ENCODE data around the gene PDE6D.

Gene PDE6D

GRCh38 chr2:231816327-231817026 lies 35.4 kb upstream of the PDE6D start:
- Histone ChIP-seq H3K27ac (no peak overlapping the region), H3K9ac (no peak overlapping the region), H3K4me1 (no peaks in the 10 kb centered on the region), H2AFZ (no peak overlapping the region), H3K36me3 (ENCODE audit: control insufficient read depth, insufficient read depth, low read length) (no peaks in the 10 kb centered on the region), H3K27me3 (ENCODE audit: control insufficient read depth, insufficient read depth, low read length) (no peaks in the 10 kb centered on the region), H3K4me2 (ENCODE audit: low read length) (no peak overlapping the region), H3K79me2 (no peaks in the 10 kb centered on the region), H3K4me3 (ENCODE audit: low read depth, low read length) (no peak overlapping the region), H3K9me3 (ENCODE audit: control insufficient read depth, low read length) (no peaks in the 10 kb centered on the region)
- TF ChIP-seq, protein P1, sequence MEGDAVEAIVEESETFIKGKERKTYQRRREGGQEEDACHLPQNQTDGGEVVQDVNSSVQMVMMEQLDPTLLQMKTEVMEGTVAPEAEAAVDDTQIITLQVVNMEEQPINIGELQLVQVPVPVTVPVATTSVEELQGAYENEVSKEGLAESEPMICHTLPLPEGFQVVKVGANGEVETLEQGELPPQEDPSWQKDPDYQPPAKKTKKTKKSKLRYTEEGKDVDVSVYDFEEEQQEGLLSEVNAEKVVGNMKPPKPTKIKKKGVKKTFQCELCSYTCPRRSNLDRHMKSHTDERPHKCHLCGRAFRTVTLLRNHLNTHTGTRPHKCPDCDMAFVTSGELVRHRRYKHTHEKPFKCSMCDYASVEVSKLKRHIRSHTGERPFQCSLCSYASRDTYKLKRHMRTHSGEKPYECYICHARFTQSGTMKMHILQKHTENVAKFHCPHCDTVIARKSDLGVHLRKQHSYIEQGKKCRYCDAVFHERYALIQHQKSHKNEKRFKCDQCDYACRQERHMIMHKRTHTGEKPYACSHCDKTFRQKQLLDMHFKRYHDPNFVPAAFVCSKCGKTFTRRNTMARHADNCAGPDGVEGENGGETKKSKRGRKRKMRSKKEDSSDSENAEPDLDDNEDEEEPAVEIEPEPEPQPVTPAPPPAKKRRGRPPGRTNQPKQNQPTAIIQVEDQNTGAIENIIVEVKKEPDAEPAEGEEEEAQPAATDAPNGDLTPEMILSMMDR (IDR thresholded peaks at IDR 0.05): no peak

GRCh38 chr2:231810905-231811304 lies 29.8 kb upstream of the PDE6D start:
- Histone ChIP-seq H2AFZ (no peak overlapping the region), H3K4me2 (ENCODE audit: low read length) (no peak overlapping the region), H3K9me3 (ENCODE audit: control insufficient read depth, low read length) (no peaks in the 10 kb centered on the region), H3K36me3 (ENCODE audit: control insufficient read depth, insufficient read depth, low read length) (no peaks in the 10 kb centered on the region), H3K27ac (no peak overlapping the region), H3K4me3 (ENCODE audit: low read depth, low read length) (no peak overlapping the region), H3K4me1 (no peaks in the 10 kb centered on the region), H3K27me3 (ENCODE audit: control insufficient read depth, insufficient read depth, low read length) (no peaks in the 10 kb centered on the region), H3K79me2 (peaks cover 3% of the 10 kb centered on the region), H3K9ac (no peak overlapping the region)
- TF ChIP-seq, protein P1 (IDR thresholded peaks at IDR 0.05): no peak

DNA sequence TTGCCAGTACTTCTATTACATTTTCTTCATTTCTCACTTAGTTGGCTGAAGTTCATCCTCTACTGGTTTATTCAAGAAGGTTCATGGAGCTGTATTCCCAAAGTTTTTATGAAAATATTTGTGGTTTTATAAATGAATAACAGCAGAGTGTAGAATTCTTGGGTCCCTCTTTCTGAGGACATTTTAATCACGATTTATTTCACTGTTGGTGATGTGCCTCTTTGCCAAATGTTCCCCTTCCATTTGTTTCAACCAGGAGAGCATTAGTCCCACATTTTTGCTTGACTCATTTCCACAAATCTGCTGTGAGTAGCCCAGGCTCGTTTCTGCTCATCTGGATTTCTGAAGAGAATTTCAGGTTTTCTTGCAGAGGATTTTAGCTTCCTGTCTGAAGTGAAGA lies 25.9 kb upstream of the PDE6D start:
- no peaks in the 10 kb centered on the region for H3K36me3 ChIP-seq (ENCODE audit: control insufficient read depth, insufficient read depth, low read length)
- TF ChIP-seq, protein P1 (IDR thresholded peaks at IDR 0.05): no peak

DNA sequence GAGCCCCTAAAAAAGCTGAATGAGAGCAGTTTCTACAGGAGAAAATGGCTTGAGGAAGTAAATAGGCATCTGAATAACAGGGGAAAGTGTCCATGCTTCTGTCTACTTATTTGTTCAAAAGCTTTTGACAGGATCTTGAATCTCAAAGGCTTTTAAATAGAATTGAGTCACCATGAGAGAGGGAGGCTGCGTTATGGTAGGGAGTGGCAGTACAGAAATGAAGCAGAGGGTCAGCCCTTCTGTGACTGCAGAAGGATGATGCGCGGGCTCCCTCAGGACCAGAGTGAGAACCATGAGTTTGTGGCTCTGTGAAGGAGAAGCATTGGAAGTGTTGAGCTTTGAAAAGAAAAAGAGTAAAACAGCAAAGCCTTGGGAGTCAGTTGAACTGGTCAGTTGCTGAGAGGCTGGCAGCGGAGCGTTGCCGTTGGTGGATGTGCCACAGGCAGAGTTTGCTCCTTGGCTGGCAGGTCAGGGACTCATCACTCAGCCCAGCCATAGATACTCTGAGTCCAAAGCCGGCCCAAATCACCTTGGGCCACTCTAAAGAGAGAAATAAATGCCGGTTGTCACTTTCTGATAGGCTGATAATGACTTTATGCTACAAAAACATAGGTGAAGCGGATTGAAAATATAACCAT lies 22.5 kb upstream of the PDE6D start:
- Histone ChIP-seq H2AFZ (no peak overlapping the region), H3K27ac (no peak overlapping the region), H3K4me1 (no peaks in the 10 kb centered on the region), H3K79me2 (peaks cover 51% of the 10 kb centered on the region), H3K9me3 (ENCODE audit: control insufficient read depth, low read length) (no peaks in the 10 kb centered on the region), H3K27me3 (ENCODE audit: control insufficient read depth, insufficient read depth, low read length) (no peaks in the 10 kb centered on the region), H3K9ac (no peak overlapping the region), H3K4me2 (ENCODE audit: low read length) (no peak overlapping the region), H3K36me3 (ENCODE audit: control insufficient read depth, insufficient read depth, low read length) (no peaks in the 10 kb centered on the region), H3K4me3 (ENCODE audit: low read depth, low read length) (no peak overlapping the region)
- TF ChIP-seq, protein P1 (IDR thresholded peaks at IDR 0.05): no peak

More for the DNA sequence above, 25.9 kb upstream of the PDE6D start:
- Histone ChIP-seq H3K27ac (no peak overlapping the region), H3K27me3 (ENCODE audit: control insufficient read depth, insufficient read depth, low read length) (no peaks in the 10 kb centered on the region), H2AFZ (no peak overlapping the region), H3K4me3 (ENCODE audit: low read depth, low read length) (no peak overlapping the region), H3K79me2 (peaks cover 26% of the 10 kb centered on the region), H3K9me3 (ENCODE audit: control insufficient read depth, low read length) (no peaks in the 10 kb centered on the region), H3K9ac (no peak overlapping the region), H3K4me2 (ENCODE audit: low read length) (no peak overlapping the region), H3K4me1 (no peaks in the 10 kb centered on the region)
